H1 (cell line): ENCODE results near the gene DNTT. TPM values are rescaled to one million over a fixed set of nuclear protein-coding genes. Genes with fewer than 3 reads are reported as not detected.

Source experiments
- CTCF ChIA-PET: fragments of 300-600 bp; sonication (Branson Sonifier 250); formaldehyde crosslinking; loops from one replicate; lab custom pipeline; 2021; ENCODE audit not compliant: partially characterized antibody; lab: Charles Lee
- POLR2A ChIA-PET: fragments of 300-600 bp; sonication (Branson Sonifier 250); formaldehyde crosslinking; loops from one replicate; lab custom pipeline; 2021; ENCODE audit warnings: inconsistent platforms; ENCODE audit not compliant: partially characterized antibody; lab: Charles Lee
- DNase-seq, 2 experiments: peaks; one replicate each; pipeline versions ENCODE4 v3.0.0 to v3.0.0-alpha.2; 2010 to 2022; ENCODE audit warnings: low spot score in 2 of 2, low read depth in 1 of 2, mixed read lengths in 1 of 2
- FAIRE-seq: peaks from 2 replicates; lab custom pipeline; 2011; peaks lifted over from hg19 to GRCh38; lab: Jason Lieb, UNC
- H2AFZ ChIP-seq: 2 replicates; pipeline ENCODE4 v1.8.1; 2012; ENCODE audit warnings: low read length, inconsistent platforms
- H2AK5ac ChIP-seq: 2 replicates; pipeline ENCODE4 v1.6.1; 2013; ENCODE audit warnings: low read depth, low read length
- H2BK120ac ChIP-seq: replicated peaks from 2 replicates; pipeline ENCODE3; 2013; ENCODE audit warnings: low read depth, low read length, inconsistent platforms
- H2BK12ac ChIP-seq: 2 replicates; pipeline ENCODE4 v1.6.1; 2013; ENCODE audit warnings: low read depth, low read length
- H2BK15ac ChIP-seq: 2 replicates; pipeline ENCODE4 v1.6.1; 2013; ENCODE audit warnings: low read length
- H2BK20ac ChIP-seq: 2 replicates; pipeline ENCODE4 v1.6.1; 2013; ENCODE audit warnings: low read length
- H2BK5ac ChIP-seq: 2 replicates; pipeline ENCODE4 v1.6.1; 2013; ENCODE audit warnings: low read depth, low read length
- H3K14ac ChIP-seq: 2 replicates; pipeline ENCODE4 v1.6.1; 2013; ENCODE audit warnings: inconsistent platforms; ENCODE audit not compliant: insufficient read length
- H3K18ac ChIP-seq: 2 replicates; pipeline ENCODE4 v1.6.1; 2013; ENCODE audit warnings: low read length; ENCODE audit errors: extremely low read depth
- H3K23ac ChIP-seq: 2 replicates; pipeline ENCODE4 v1.6.1; 2013; ENCODE audit warnings: inconsistent platforms; ENCODE audit not compliant: insufficient read length
- H3K23me2 ChIP-seq: 2 replicates; pipeline ENCODE4 v1.6.1; 2013; ENCODE audit warnings: low read depth, low read length
- H3K27ac ChIP-seq: 2 replicates; pipeline ENCODE4 v1.6.1; 2011; ENCODE audit warnings: low read depth, low read length, inconsistent platforms
- H3K27me3 ChIP-seq, 4 experiments: replicated peaks in 1 of 4; 1 replicate in 1 of 4; 2 replicates in 3 of 4; pipeline versions ENCODE4 v1.6.1 to v1.8.1; 2011 to 2013; ENCODE audit warnings: low read length in 3 of 4, mild to moderate bottlenecking in 3 of 4, inconsistent platforms in 2 of 4, mixed read lengths in 2 of 4, moderate library complexity in 1 of 4; ENCODE audit not compliant: control insufficient read depth in 3 of 4, insufficient read depth in 3 of 4; ENCODE audit errors: extremely low read depth in 1 of 4
- H3K36me3 ChIP-seq, 4 experiments: 2 replicates each; pipeline versions ENCODE4 v1.6.1 to v1.8.1; 2011 to 2013; ENCODE audit warnings: mild to moderate bottlenecking in 4 of 4, low read length in 3 of 4, moderate library complexity in 2 of 4, control low read depth in 1 of 4, inconsistent platforms in 1 of 4; ENCODE audit not compliant: insufficient read depth in 4 of 4, control insufficient read depth in 2 of 4
- H3K4ac ChIP-seq: replicated peaks from 2 replicates; pipeline ENCODE3; 2013; ENCODE audit warnings: low read length, low read depth, mixed read lengths, inconsistent platforms; ENCODE audit not compliant: insufficient read length
- H3K4me1 ChIP-seq, 4 experiments: replicated peaks in 1 of 4; 1 replicate in 1 of 4; 2 replicates in 3 of 4; pipeline versions ENCODE4 v1.6.1 to v1.8.1; 2011 to 2013; ENCODE audit warnings: low read length in 3 of 4, inconsistent platforms in 2 of 4, mixed read lengths in 1 of 4; ENCODE audit not compliant: insufficient read depth in 4 of 4, control insufficient read depth in 3 of 4
- H3K4me2 ChIP-seq, 2 experiments: 2 replicates each; pipeline versions ENCODE4 v1.6.1 to v1.8.1; 2011 to 2013; ENCODE audit warnings: low read depth in 2 of 2, low read length in 2 of 2, control low read depth in 1 of 2, inconsistent platforms in 1 of 2, mild to moderate bottlenecking in 1 of 2; ENCODE audit not compliant: insufficient read depth in 1 of 2
- H3K4me3 ChIP-seq, 4 experiments: fragments of 200-600, 300-600 bp in 1 of 4; sonication (generic), shearing (Covaris generic), sonication (Bioruptor Twin) in 1 of 4; 2 replicates each; pipeline versions ENCODE4 v1.5.1 to v1.8.1; 2011 to 2016; ENCODE audit warnings: low read length in 4 of 4, low read depth in 3 of 4, control low read depth in 2 of 4, inconsistent platforms in 2 of 4, mild to moderate bottlenecking in 2 of 4, mixed read lengths in 1 of 4, moderate library complexity in 1 of 4; ENCODE audit not compliant: insufficient read depth in 2 of 4; ENCODE audit errors: extremely low read depth in 1 of 4
- H3K56ac ChIP-seq: replicated peaks from 2 replicates; pipeline ENCODE3; 2013; ENCODE audit warnings: low read depth, mild to moderate bottlenecking, mixed read lengths, low read length, inconsistent platforms; ENCODE audit not compliant: insufficient read length
- H3K79me1 ChIP-seq: 2 replicates; pipeline ENCODE4 v1.6.1; 2013; ENCODE audit warnings: low read depth, low read length, control low read depth
- H3K79me2 ChIP-seq, 2 experiments: 2 replicates each; pipeline versions ENCODE4 v1.6.1 to v1.8.1; 2012 to 2013; ENCODE audit warnings: low read length in 2 of 2, mild to moderate bottlenecking in 2 of 2, inconsistent platforms in 1 of 2; ENCODE audit not compliant: insufficient read depth in 2 of 2, control insufficient read depth in 1 of 2
- H3K9ac ChIP-seq, 4 experiments: replicated peaks in 1 of 4; 1 replicate in 1 of 4; 2 replicates in 3 of 4; pipeline versions ENCODE4 v1.6.1 to v1.8.1; 2011 to 2013; ENCODE audit warnings: low read depth in 3 of 4, low read length in 3 of 4, control low read depth in 2 of 4, mild to moderate bottlenecking in 2 of 4, moderate library complexity in 2 of 4, inconsistent platforms in 1 of 4; ENCODE audit errors: extremely low read depth in 1 of 4
- H3K9me3 ChIP-seq, 2 experiments: 2 replicates each; pipeline versions ENCODE4 v1.6.1 to v1.8.1; 2012 to 2013; ENCODE audit warnings: mild to moderate bottlenecking in 2 of 2, moderate library complexity in 2 of 2, control low read depth in 1 of 2, inconsistent platforms in 1 of 2, low read depth in 1 of 2, low read length in 1 of 2, mixed read lengths in 1 of 2; ENCODE audit not compliant: insufficient read depth in 2 of 2
- H4K20me1 ChIP-seq, 2 experiments: replicated peaks in 1 of 2; 2 replicates each; pipeline versions ENCODE3 to v1.8.1; 2011 to 2013; ENCODE audit warnings: inconsistent platforms in 2 of 2, low read length in 2 of 2, mild to moderate bottlenecking in 1 of 2; ENCODE audit not compliant: insufficient read depth in 2 of 2, control insufficient read depth in 1 of 2
- H4K5ac ChIP-seq: 2 replicates; pipeline ENCODE4 v1.6.1; 2013; ENCODE audit warnings: low read length, low read depth, mixed read lengths, inconsistent platforms; ENCODE audit not compliant: insufficient read length
- H4K8ac ChIP-seq: 2 replicates; pipeline ENCODE4 v1.8.0; 2013; ENCODE audit warnings: mild to moderate bottlenecking, moderate library complexity, low read length, inconsistent platforms; ENCODE audit not compliant: insufficient read depth; ENCODE audit errors: extremely low read depth
- H4K91ac ChIP-seq: replicated peaks from 2 replicates; pipeline ENCODE3; 2013; ENCODE audit warnings: low read length, mixed read lengths, inconsistent platforms; ENCODE audit not compliant: insufficient read length
- ATF2 ChIP-seq: IDR thresholded peaks from 2 replicates; pipeline ENCODE4 v1.6.1; 2012; ENCODE audit warnings: low read length, inconsistent platforms
- KDM5A ChIP-seq: fragments of 200-600 bp; IDR thresholded peaks from 2 replicates; pipeline ENCODE4 v1.7.1; 2012; ENCODE audit warnings: mild to moderate bottlenecking, low read length, inconsistent platforms, mixed read lengths
- NANOG ChIP-seq: IDR thresholded peaks from 2 replicates; pipeline ENCODE4 v1.6.1; 2011; ENCODE audit warnings: low read length, low read depth, mild to moderate bottlenecking, inconsistent platforms; ENCODE audit not compliant: insufficient read depth, poor library complexity, severe bottlenecking
- RNF2 ChIP-seq: fragments of 200-900, 300-1000 bp; sonication (generic); IDR thresholded peaks from 2 replicates; pipeline ENCODE4 v1.7.1; 2016; ENCODE audit warnings: borderline replicate concordance, low read depth, mild to moderate bottlenecking, antibody characterized with exemption, low read length; ENCODE audit not compliant: poor library complexity, severe bottlenecking; ENCODE audit errors: missing control alignments
- ZNF274 ChIP-seq: IDR thresholded peaks from 2 replicates; pipeline ENCODE4 v1.7.0; 2012; ENCODE audit warnings: low read length, borderline replicate concordance; ENCODE audit errors: extremely low read depth
- WGBS, 2 experiments: shearing (Covaris generic) in 1 of 2; methylation state at CpG; one replicate each; pipeline versions ENCODE4 v1.1.6 to v1.1.7; 2013 to 2015; ENCODE audit warnings: low lambda C conversion rate in 2 of 2, mixed read lengths in 2 of 2, inconsistent platforms in 1 of 2, low coverage in 1 of 2, missing lambda C conversion rate in 1 of 2; ENCODE audit not compliant: insufficient replicate concordance in 2 of 2, insufficient coverage in 1 of 2, insufficient read length in 1 of 2; ENCODE audit errors: extremely low coverage in 1 of 2, missing lambda C conversion rate in 1 of 2; 5-methylcytosine and 5-hydroxymethylcytosine counted together
- polyA plus RNA-seq, 7 experiments: library from polyadenylated mRNA; depleted of rRNA in 3 of 7; stranded (reverse) in 5 of 7; unstranded in 2 of 7; fragments of >200 nt in 5 of 7; fragments of 200-250 nt in 2 of 7; gene quantifications; 1 replicate in 5 of 7; 2 replicates in 1 of 7; 4 replicates in 1 of 7; pipeline versions ENCODE4 v1.2.1 to v1.2.3, GENCODE V29; 2011 to 2013; ENCODE audit warnings: missing spikeins in 2 of 7, mixed read lengths in 2 of 7
- total RNA-seq: library from RNA; stranded (reverse); fragmentation: NEBNext Ultra II Directional; extraction: Animal tissue kit (Norgen Biotek cat#: 25700); gene quantifications from 2 replicates; pipeline ENCODE4 v1.2.1, GENCODE V29; 2021
- TF ChIP-seq, protein P1 (sequence below): IDR thresholded peaks from 2 replicates; pipeline ENCODE4 v1.6.1; 2011; ENCODE audit warnings: low read depth, mild to moderate bottlenecking, low read length; ENCODE audit not compliant: insufficient read depth

The DNTT gene
- total and polyA plus RNA-seq, 2 of the 8 experiments (the other 6 are each of a cell fraction or from before 2014, with no cell fraction given), result not detected

GRCh38 chr10:96283756-96284155 lies 20.5 kb upstream of the DNTT start:
- no peak overlapping the region for H4K91ac ChIP-seq
- CTCF ChIA-PET, result interaction anchor here (1.0 to 4.9 kb wide), 3 partner anchors 11 to 55 kb away, joined by 3 to 38 read pairs (median 4); no protein-coding TSS in a partner anchor
- no peak overlapping the region for H2BK120ac ChIP-seq
- no peaks in the 10 kb centered on the region for H3K79me1 ChIP-seq
- no peaks in the 10 kb centered on the region for H3K9me3 ChIP-seq
- no peak overlapping the region for H3K9ac ChIP-seq
- no peak overlapping the region for H3K4ac ChIP-seq
- 94% methylated on average over 6 of the region's 6 CpGs; no CpG with 5 or more reads in 1 of the 2 experiments for WGBS, 2 experiments
- H4K20me1 ChIP-seq, result no peaks in the 10 kb centered on the region
- H3K27ac ChIP-seq, result no peak overlapping the region
- no peak overlapping the region for H3K14ac ChIP-seq
- no peak overlapping the region for H2BK20ac ChIP-seq
- H2BK15ac ChIP-seq, result no peak overlapping the region
- H3K36me3 ChIP-seq, result no peaks in the 10 kb centered on the region
- no peak overlapping the region for H2BK12ac ChIP-seq
- no peak overlapping the region for H3K18ac ChIP-seq
- no peak overlapping the region for H3K4me2 ChIP-seq
- no peak for TF ChIP-seq NANOG
- no peak for TF ChIP-seq RNF2
- TF ChIP-seq KDM5A, result no peak
- TF ChIP-seq ATF2, result no peak
- no peak for TF ChIP-seq ZNF274
- TF ChIP-seq, protein P1, sequence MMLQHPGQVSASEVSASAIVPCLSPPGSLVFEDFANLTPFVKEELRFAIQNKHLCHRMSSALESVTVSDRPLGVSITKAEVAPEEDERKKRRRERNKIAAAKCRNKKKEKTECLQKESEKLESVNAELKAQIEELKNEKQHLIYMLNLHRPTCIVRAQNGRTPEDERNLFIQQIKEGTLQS, result no peak
- no peaks in the 10 kb centered on the region for H3K79me2 ChIP-seq
- H3K27me3 ChIP-seq, result peaks cover 0 to 2% (median 0%) of the 10 kb centered on the region in 4 experiments; a peak in 1 of 7 replicates
- H3K56ac ChIP-seq, result no peak overlapping the region
- H4K8ac ChIP-seq, result no peak overlapping the region
- no peaks in the 10 kb centered on the region for H3K23me2 ChIP-seq
- H3K4me1 ChIP-seq, result peaks cover 0 to 3% (median 0%) of the 10 kb centered on the region in 4 experiments; a peak in 2 of 7 replicates
- no peak overlapping the region for H2AFZ ChIP-seq
- DNase-seq (no peak), FAIRE-seq (no peak)
- H3K4me3 ChIP-seq, result no peak overlapping the region
- no peak overlapping the region for H2AK5ac ChIP-seq
- POLR2A ChIA-PET, result no interaction called here
- no peak overlapping the region for H2BK5ac ChIP-seq
- H3K23ac ChIP-seq, result no peak overlapping the region
- no peak overlapping the region for H4K5ac ChIP-seq
